Large intestine (tissue), 12 donors: ENCODE measurements around the gene ZNF23. TPM values are rescaled to one million over a fixed set of nuclear protein-coding genes. Genes with fewer than 3 reads are reported as not detected.
"Not testable (repeated sequence)": the region's sequence is repeated elsewhere in the genome, so short reads cannot be mapped to it uniquely, and the experiment has no call there.

Source experiments
- DNase-seq, 2 donors: peaks; one replicate each; pipeline versions ENCODE4 v3.0.0 to v3.0.0-alpha.2; 2013
- H3K27ac ChIP-seq: one replicate; pipeline ENCODE4 v1.5.1; 2013; ENCODE audit warnings: low read length
- H3K27me3 ChIP-seq: 2 replicates; pipeline ENCODE4 v1.6.1; 2013; ENCODE audit warnings: low read length; ENCODE audit not compliant: control insufficient read depth, insufficient read depth
- H3K36me3 ChIP-seq: 2 replicates; pipeline ENCODE4 v1.6.1; 2013; ENCODE audit warnings: low read length; ENCODE audit not compliant: control insufficient read depth, insufficient read depth
- H3K4me1 ChIP-seq: one replicate; pipeline ENCODE4 v1.6.1; 2013; ENCODE audit warnings: low read length; ENCODE audit not compliant: control insufficient read depth, insufficient read depth
- H3K4me3 ChIP-seq: one replicate; pipeline ENCODE4 v1.5.1; 2013; ENCODE audit warnings: low read length
- H3K9me3 ChIP-seq: one replicate; pipeline ENCODE4 v1.6.1; 2013; ENCODE audit warnings: mild to moderate bottlenecking, low read depth, low read length, moderate library complexity; ENCODE audit not compliant: control insufficient read depth
- WGBS: methylation state at CpG from one replicate; pipeline ENCODE4 v1.1.5; 2013; ENCODE audit warnings: low lambda C conversion rate; ENCODE audit not compliant: insufficient coverage; 5-methylcytosine and 5-hydroxymethylcytosine counted together
- long read RNA-seq, 11 donors: transcript quantifications; one replicate each; lab custom pipeline, GENCODE V29; 2026
- polyA plus RNA-seq: library from polyadenylated mRNA; unstranded; fragments of 120-200 nt; gene quantifications from one replicate; pipeline ENCODE4 v1.2.1, GENCODE V29; 2013

ZNF23 gene
- 11.6 TPM for polyA plus RNA-seq
- long read RNA-seq, donor 1, full-length matches to known transcripts: 1 of 1 reads
- long read RNA-seq, donor 1, partial matches to known transcripts: 0 of 1 reads
- long read RNA-seq, donor 1, other reads (novel, unspliced or antisense): 0 of 1 reads
- long read RNA-seq, donor 2, full-length matches to known transcripts: 8 of 8 reads
- long read RNA-seq, donor 2, partial matches to known transcripts: 0 of 8 reads
- long read RNA-seq, donor 2, other reads (novel, unspliced or antisense): 0 of 8 reads
- long read RNA-seq, donor 3: 0 reads
- long read RNA-seq, donor 4, full-length matches to known transcripts: 1 of 1 reads
- long read RNA-seq, donor 4, partial matches to known transcripts: 0 of 1 reads
- long read RNA-seq, donor 4, other reads (novel, unspliced or antisense): 0 of 1 reads
- long read RNA-seq, donor 5, full-length matches to known transcripts: 1 of 1 reads
- long read RNA-seq, donor 5, partial matches to known transcripts: 0 of 1 reads
- long read RNA-seq, donor 5, other reads (novel, unspliced or antisense): 0 of 1 reads
- long read RNA-seq, donor 6, full-length matches to known transcripts: 7 of 7 reads
- long read RNA-seq, donor 6, partial matches to known transcripts: 0 of 7 reads
- long read RNA-seq, donor 6, other reads (novel, unspliced or antisense): 0 of 7 reads
- long read RNA-seq, donor 7, full-length matches to known transcripts: 3 of 3 reads
- long read RNA-seq, donor 7, partial matches to known transcripts: 0 of 3 reads
- long read RNA-seq, donor 7, other reads (novel, unspliced or antisense): 0 of 3 reads
- long read RNA-seq, donor 8, full-length matches to known transcripts: 7 of 7 reads
- long read RNA-seq, donor 8, partial matches to known transcripts: 0 of 7 reads
- long read RNA-seq, donor 8, other reads (novel, unspliced or antisense): 0 of 7 reads
- long read RNA-seq, donor 9, full-length matches to known transcripts: 4 of 4 reads
- long read RNA-seq, donor 9, partial matches to known transcripts: 0 of 4 reads
- long read RNA-seq, donor 9, other reads (novel, unspliced or antisense): 0 of 4 reads
- long read RNA-seq, donor 10, full-length matches to known transcripts: 3 of 3 reads
- long read RNA-seq, donor 10, partial matches to known transcripts: 0 of 3 reads
- long read RNA-seq, donor 10, other reads (novel, unspliced or antisense): 0 of 3 reads
- long read RNA-seq, donor 11, full-length matches to known transcripts: 4 of 4 reads
- long read RNA-seq, donor 11, partial matches to known transcripts: 0 of 4 reads
- long read RNA-seq, donor 11, other reads (novel, unspliced or antisense): 0 of 4 reads

GRCh38 chr16:71461686-71462648 is at the start of gene ZNF23:
Gene ZNF23 (minus strand): TSS chr16:71462247. CDS start chr16:71456796, 5,451 bp downstream.
- no peaks in the 10 kb centered on the region for H3K27me3 ChIP-seq
- peak; percentile 69 to 85 for DNase-seq
- peak within 1 kb of the TSS; percentile 73 for H3K27ac ChIP-seq
- peak within 1 kb of the TSS; percentile 100 for H3K4me3 ChIP-seq
- WGBS: no CpG with 5 or more reads among the region's 52 CpGs
- no peaks in the 10 kb centered on the region for H3K4me1 ChIP-seq
- no peaks in the 10 kb centered on the region for H3K9me3 ChIP-seq
- H3K36me3 ChIP-seq: no peaks in the 10 kb centered on the region

DNA sequence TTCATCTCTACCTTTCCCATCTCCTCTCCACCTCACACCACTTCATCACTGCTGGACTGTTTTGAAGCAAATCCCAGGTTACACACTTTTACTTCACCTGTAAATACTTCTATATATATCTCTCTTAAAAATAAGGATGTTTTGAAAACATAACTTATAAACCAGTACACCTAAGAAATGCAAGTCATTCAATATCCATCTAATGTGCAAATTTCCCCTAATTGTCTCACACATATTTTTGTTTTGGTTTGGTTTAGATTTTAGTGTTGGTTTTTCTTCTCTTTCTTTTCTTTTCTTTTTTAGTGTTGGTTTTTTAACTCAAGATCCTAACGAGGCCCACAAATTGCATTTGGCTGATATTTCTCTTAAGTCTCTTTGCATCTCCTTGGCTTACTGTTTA is 45.0 kb upstream of the ZNF23 start:
- no peaks in the 10 kb centered on the region for H3K9me3 ChIP-seq
- WGBS: no CpG with 5 or more reads among the region's 1 CpG
- H3K36me3 ChIP-seq: no peaks in the 10 kb centered on the region
- H3K4me3 ChIP-seq: no peak overlapping the region
- H3K4me1 ChIP-seq: no peaks in the 10 kb centered on the region
- H3K27ac ChIP-seq: no peak overlapping the region
- DNase-seq: no peak
- H3K27me3 ChIP-seq: no peaks in the 10 kb centered on the region

DNA sequence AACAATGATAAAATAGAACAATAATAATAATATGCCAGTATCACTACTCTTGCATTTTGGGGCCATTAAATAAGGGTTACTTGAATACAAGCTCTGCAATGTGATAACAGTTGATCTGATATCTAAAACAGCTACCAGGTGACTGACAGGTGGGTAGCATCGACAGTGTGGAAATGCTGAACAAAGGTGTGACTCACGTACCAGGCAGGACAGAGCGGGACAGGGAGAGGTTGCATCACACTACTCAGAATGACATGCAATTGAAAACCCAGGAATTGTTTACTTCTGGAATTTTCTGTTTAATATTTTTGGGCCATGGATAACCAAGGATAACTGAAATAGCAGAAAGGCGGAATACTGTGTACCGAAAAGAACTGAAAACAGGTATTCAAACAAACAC is 42.9 kb upstream of the ZNF23 start:
- no peak for DNase-seq
- H3K36me3 ChIP-seq: no peaks in the 10 kb centered on the region
- WGBS: 100% methylated on average over 2 of the region's 5 CpGs
- no peaks in the 10 kb centered on the region for H3K9me3 ChIP-seq
- H3K4me3 ChIP-seq: no peak overlapping the region
- H3K27me3 ChIP-seq: no peaks in the 10 kb centered on the region
- no peaks in the 10 kb centered on the region for H3K4me1 ChIP-seq
- no peak overlapping the region for H3K27ac ChIP-seq

DNA sequence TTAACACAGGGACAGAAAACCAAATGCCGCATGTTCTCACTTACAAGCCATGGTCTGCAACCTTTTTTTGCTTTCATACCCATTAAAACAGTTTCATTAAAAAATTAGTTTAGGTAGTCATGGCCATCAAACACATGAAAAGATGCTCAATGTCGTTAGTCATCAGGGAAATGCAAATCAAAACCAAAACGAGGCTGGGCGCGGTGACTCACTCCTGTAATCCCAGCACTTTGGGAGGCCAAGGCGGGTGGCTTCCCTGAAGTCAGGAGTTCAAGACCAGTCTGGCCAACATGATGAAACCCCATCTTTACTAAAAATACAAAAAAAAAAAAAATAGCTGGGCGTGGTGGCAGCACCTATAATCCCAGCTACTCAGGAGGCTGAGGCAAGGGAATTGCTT is 42.0 kb upstream of the ZNF23 start:
- H3K27me3 ChIP-seq, H3K27ac ChIP-seq, H3K4me1 ChIP-seq, H3K4me3 ChIP-seq, H3K36me3 ChIP-seq, DNase-seq, H3K9me3 ChIP-seq: not testable (repeated sequence)
- WGBS: 100% methylated on average over 1 of the region's 7 CpGs

GRCh38 chr16:71501547-71501946 is 39.5 kb upstream of the ZNF23 start:
- Histone ChIP-seq H3K36me3 (no peaks in the 10 kb centered on the region), H3K27me3 (no peaks in the 10 kb centered on the region), H3K27ac (no peak overlapping the region), H3K4me1 (no peaks in the 10 kb centered on the region), H3K4me3 (no peak overlapping the region), H3K9me3 (no peaks in the 10 kb centered on the region)
- no CpG with 5 or more reads among the region's 3 CpGs for WGBS
- DNase-seq: no peak

DNA sequence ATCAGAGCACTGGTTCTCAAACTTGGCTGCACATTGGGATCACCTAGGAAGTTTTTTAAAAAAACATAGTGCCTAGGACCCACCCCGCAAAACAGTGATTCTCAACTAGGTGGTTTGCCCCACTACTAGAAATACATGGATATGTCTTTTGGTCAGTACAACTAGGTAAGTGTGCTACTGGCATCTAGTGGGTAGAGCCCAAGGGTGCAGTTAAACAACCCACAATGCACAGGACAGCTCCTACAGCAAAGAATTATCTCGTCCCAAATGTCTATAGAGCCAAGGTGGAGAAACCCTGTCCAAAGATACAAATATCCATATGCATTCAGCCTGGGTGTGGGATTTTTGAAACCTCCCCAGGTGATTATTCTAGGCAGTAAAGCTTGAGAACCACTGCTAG is 38.9 kb upstream of the ZNF23 start:
- Histone ChIP-seq H3K9me3 (no peaks in the 10 kb centered on the region), H3K36me3 (no peaks in the 10 kb centered on the region), H3K27me3 (no peaks in the 10 kb centered on the region), H3K27ac (no peak overlapping the region), H3K4me3 (no peak overlapping the region), H3K4me1 (no peaks in the 10 kb centered on the region)
- WGBS: no CpG with 5 or more reads among the region's 2 CpGs
- DNase-seq: no peak

DNA sequence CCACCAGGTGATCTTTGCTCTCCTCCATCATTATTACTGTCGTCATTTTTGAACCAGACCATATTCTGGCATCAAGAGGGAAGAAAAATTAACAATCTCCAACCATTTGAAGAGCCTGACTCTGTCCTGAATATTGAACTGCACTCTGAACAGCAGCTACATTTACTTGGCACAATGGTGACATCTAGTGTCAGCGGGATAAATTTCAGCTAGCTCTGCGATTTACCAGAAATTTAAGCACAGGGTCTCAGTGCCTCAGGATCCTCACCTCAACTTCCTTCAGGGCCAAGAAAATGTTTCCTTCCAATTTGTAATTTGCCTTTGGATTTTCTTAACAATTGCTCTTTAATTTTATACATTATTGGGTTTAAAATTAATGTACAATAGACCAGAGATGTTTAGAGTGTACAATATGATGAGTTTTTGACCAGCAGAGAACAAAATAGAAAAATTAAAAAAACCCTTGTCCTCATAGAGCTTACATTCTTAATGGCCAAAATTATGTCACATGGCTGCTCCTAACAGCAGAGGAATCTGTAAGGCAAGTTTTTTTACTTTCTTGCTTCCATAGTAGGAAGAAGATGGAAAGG is 37.8 kb upstream of the ZNF23 start:
- H3K4me1 ChIP-seq: no peaks in the 10 kb centered on the region
- H3K36me3 ChIP-seq: no peaks in the 10 kb centered on the region
- no peaks in the 10 kb centered on the region for H3K27me3 ChIP-seq
- DNase-seq: peak; percentile 22 to 29
- no peak overlapping the region for H3K4me3 ChIP-seq
- H3K9me3 ChIP-seq: no peaks in the 10 kb centered on the region
- no peak overlapping the region for H3K27ac ChIP-seq
- WGBS: 0% methylated on average over 2 of the region's 3 CpGs

DNA sequence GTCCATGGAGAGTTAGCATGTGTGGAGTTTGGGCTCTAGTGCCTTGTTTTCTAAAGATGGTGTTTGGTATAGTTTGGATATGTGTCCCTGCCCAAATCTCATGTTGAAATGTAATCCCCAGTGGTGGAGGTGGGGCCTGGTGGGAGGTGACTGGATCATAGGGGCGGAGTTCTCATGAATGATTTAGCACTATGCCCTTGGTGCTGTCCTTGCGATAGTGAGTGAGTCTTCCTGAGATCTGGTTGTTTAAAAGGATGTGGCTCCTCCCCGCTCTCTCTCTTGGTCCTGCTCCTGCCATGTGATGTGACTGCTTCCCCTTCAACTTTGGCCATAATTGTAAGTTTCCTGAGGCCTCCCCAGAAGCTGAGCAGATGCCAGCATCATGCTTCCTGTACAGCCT is 36.0 kb upstream of the ZNF23 start:
- no peak for DNase-seq
- no CpG with 5 or more reads among the region's 3 CpGs for WGBS
- Histone ChIP-seq H3K36me3 (no peaks in the 10 kb centered on the region), H3K9me3 (no peaks in the 10 kb centered on the region), H3K4me3 (no peak overlapping the region), H3K27me3 (no peaks in the 10 kb centered on the region), H3K4me1 (no peaks in the 10 kb centered on the region), H3K27ac (no peak overlapping the region)

GRCh38 chr16:71493213-71493612 is 31.2 kb upstream of the ZNF23 start:
- Histone ChIP-seq H3K4me3 (no peak overlapping the region), H3K9me3 (no peaks in the 10 kb centered on the region), H3K4me1 (no peaks in the 10 kb centered on the region), H3K27me3 (no peaks in the 10 kb centered on the region), H3K36me3 (no peaks in the 10 kb centered on the region), H3K27ac (no peak overlapping the region)
- 100% methylated on average over 1 of the region's 3 CpGs for WGBS
- no peak for DNase-seq
